Heart left ventricle (tissue), 13 donors: ENCODE results near the gene ZFAND3.

Experiments used
- POLR2A ChIP-seq, 2 donors: fragments of 450-650 bp; IDR thresholded peaks; one replicate each; pipeline ENCODE4 v1.6.1; 2017; ENCODE audit warnings: antibody characterized with exemption in 2 of 2, mild to moderate bottlenecking in 2 of 2, moderate library complexity in 2 of 2
- TF ChIP-seq, protein P1 (sequence below), 12 donors: fragments of 200-600 bp; sonication (generic) in 4 of 12; IDR thresholded peaks; one replicate each; pipeline versions ENCODE4 v1.5.0 to v1.8.0; 2018 to 2022; ENCODE audit warnings: antibody characterized with exemption in 12 of 12, mild to moderate bottlenecking in 5 of 12
- donor health status: ischemic (EF 13 %, LVEDD 7.1; RV severe dilation, severe dysfunction).
- donor health status: DM: no; HTN: yes; CAD: no.
- donor health status: DM: no; HTN: no; CAD: no.
- donor health status: ischemic (EF 25% LVEDD 6.9; RV normal size, moderate dysfunction).
- donor health status: ischemic (EF 25% LVEDD 5.7; RV mildly dilated, moderate dysfunction).
- donor health status: ischemic (EF 35%, LVEDD 5.7; RV mildly dilated, moderate dysfunction).
- donor health status: nonischemic (EF 11% LVEDD 7.7; RV severe dilation, severe dysfunction).
- donor health status: DM: yes; HTN: yes; CAD: no.
- donor health status: PGD.
- donor health status: ischemic (EF 29% LVEDD 5.4; RV normal size, mild dysfunction).
- donor health status: nonischemic (EF 23%, LVEDD 6.1; RV moderate dilation, normal function).

DNA sequence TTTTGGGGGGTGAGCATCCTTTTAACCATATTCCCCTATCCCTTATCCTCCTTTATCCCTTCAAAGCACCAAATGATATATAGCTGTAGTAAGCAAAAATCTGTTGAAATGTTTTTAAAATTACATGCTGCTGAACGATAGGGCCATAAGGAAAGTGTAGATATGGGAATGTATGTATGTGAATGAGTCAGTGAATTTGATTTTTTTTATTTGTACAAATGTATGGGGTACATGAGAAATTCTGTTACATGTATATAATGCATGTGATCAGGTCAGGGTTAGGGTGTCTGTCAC lies 327.2 kb downstream of the ZFAND3 start:
- TF ChIP-seq, protein P1, sequence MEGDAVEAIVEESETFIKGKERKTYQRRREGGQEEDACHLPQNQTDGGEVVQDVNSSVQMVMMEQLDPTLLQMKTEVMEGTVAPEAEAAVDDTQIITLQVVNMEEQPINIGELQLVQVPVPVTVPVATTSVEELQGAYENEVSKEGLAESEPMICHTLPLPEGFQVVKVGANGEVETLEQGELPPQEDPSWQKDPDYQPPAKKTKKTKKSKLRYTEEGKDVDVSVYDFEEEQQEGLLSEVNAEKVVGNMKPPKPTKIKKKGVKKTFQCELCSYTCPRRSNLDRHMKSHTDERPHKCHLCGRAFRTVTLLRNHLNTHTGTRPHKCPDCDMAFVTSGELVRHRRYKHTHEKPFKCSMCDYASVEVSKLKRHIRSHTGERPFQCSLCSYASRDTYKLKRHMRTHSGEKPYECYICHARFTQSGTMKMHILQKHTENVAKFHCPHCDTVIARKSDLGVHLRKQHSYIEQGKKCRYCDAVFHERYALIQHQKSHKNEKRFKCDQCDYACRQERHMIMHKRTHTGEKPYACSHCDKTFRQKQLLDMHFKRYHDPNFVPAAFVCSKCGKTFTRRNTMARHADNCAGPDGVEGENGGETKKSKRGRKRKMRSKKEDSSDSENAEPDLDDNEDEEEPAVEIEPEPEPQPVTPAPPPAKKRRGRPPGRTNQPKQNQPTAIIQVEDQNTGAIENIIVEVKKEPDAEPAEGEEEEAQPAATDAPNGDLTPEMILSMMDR (IDR thresholded peaks at IDR 0.05), result no peak
- no peak for TF ChIP-seq POLR2A (IDR thresholded peaks at IDR 0.05)
